Measurements from ENCODE around the gene ALOX5AP. TPM values are rescaled to one million over a fixed set of nuclear protein-coding genes. Genes with fewer than 3 reads are reported as not detected.

The ALOX5AP gene
- total and polyA plus RNA-seq, 5 donors from 2014 or later, result 80.4 to 544 (median 363) TPM

DNA sequence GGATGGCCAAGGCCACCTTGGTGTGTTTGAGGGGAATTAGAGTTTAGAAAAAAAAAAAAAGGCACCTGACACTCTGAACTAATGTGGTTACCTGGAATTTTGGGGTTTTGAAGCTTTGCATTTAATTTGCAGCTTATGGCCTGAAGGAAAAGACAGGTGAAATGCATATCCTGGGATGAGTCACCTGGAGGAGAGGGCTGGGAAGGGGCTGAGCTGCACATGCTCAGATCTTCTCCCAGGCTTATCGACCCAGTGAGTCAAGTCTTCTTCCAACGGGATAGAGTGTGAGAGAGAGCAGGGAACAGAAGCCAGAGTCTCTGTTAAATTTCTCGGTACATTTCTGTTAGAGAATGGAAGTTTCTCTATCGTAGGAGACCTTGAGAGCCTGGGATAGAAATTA lies 29.7 kb upstream of the ALOX5AP start:
- DNase-seq (no peak), ATAC-seq (ENCODE audit: low read depth in 2 of 2) (no peak)
- H3K27me3 ChIP-seq (ENCODE audit: control insufficient read depth, insufficient read depth, low read length), result peaks cover 4% of the 10 kb centered on the region
- Mint-ChIP-seq H3K36me3 (no peaks in the 10 kb centered on the region), H3K27ac (no peak overlapping the region), H3K4me3 (no peak overlapping the region), H3K9me3 (no peaks in the 10 kb centered on the region), H3K27me3 (peaks cover 24% of the 10 kb centered on the region), H3K4me1 (peaks cover 0 to 3% (median under 1%) of the 10 kb centered on the region in 4 donors)
- no peak overlapping the region for H3K27ac ChIP-seq (ENCODE audit: insufficient read depth, low read length, poor library complexity, severe bottlenecking)
- H3K4me1 ChIP-seq (ENCODE audit: control insufficient read depth, insufficient read depth, low read length, poor library complexity, severe bottlenecking), result no peaks in the 10 kb centered on the region
- H3K36me3 ChIP-seq (ENCODE audit: control insufficient read depth, insufficient read depth, low read length), result no peaks in the 10 kb centered on the region
- H3K9me3 ChIP-seq (ENCODE audit: control insufficient read depth in 2 of 2, low read length in 2 of 2), result no peaks in the 10 kb centered on the region
- no peak overlapping the region for H3K4me3 ChIP-seq (ENCODE audit: low read depth, low read length)

DNA sequence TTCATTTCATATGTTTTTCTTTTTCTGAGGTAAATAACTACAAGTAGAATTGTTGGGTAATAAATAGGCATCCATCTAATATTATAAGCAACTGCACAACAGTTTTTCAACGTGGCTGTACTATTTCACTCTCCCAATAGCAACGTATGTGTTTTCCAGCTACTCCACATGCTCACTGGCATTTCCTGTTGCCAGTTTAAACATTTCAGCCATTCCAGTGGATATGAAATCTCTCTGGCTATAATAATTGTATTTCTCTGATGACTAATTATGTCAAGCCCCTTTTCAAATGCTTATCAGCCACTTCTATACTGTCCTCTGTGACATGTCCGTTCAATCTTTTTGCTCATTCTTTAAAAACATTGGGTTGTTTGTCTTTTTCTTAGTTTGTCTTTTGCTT lies 26.8 kb upstream of the ALOX5AP start:
- no peak overlapping the region for H3K4me3 ChIP-seq (ENCODE audit: low read depth, low read length)
- Mint-ChIP-seq H3K36me3 (no peaks in the 10 kb centered on the region), H3K9me3 (no peaks in the 10 kb centered on the region), H3K27me3 (peaks cover 9% of the 10 kb centered on the region), H3K4me1 (no peaks in the 10 kb centered on the region), H3K4me3 (no peak overlapping the region), H3K27ac (no peak overlapping the region)
- H3K36me3 ChIP-seq (ENCODE audit: control insufficient read depth, insufficient read depth, low read length), result no peaks in the 10 kb centered on the region
- H3K9me3 ChIP-seq (ENCODE audit: control insufficient read depth in 2 of 2, low read length in 2 of 2), result no peaks in the 10 kb centered on the region
- H3K27ac ChIP-seq (ENCODE audit: insufficient read depth, low read length, poor library complexity, severe bottlenecking), result no peak overlapping the region
- no peak for DNase-seq
- no peak for ATAC-seq (ENCODE audit: low read depth in 2 of 2)
- no peaks in the 10 kb centered on the region for H3K27me3 ChIP-seq (ENCODE audit: control insufficient read depth, insufficient read depth, low read length)
- H3K4me1 ChIP-seq (ENCODE audit: control insufficient read depth, insufficient read depth, low read length, poor library complexity, severe bottlenecking), result no peaks in the 10 kb centered on the region

- Histone ChIP-seq H3K9me3 (ENCODE audit: control insufficient read depth in 2 of 2, low read length in 2 of 2) (no peaks in the 10 kb centered on the region), H3K4me1 (ENCODE audit: control insufficient read depth, insufficient read depth, low read length, poor library complexity, severe bottlenecking) (no peaks in the 10 kb centered on the region), H3K4me3 (ENCODE audit: low read depth, low read length) (no peak overlapping the region), H3K27me3 (ENCODE audit: control insufficient read depth, insufficient read depth, low read length) (no peaks in the 10 kb centered on the region), H3K36me3 (ENCODE audit: control insufficient read depth, insufficient read depth, low read length) (no peaks in the 10 kb centered on the region), H3K27ac (ENCODE audit: insufficient read depth, low read length, poor library complexity, severe bottlenecking) (no peak overlapping the region)
- DNase-seq (no peak), ATAC-seq (ENCODE audit: low read depth in 2 of 2) (no peak)
- Mint-ChIP-seq H3K4me1 (no peaks in the 10 kb centered on the region), H3K9me3 (no peaks in the 10 kb centered on the region), H3K4me3 (no peak overlapping the region), H3K36me3 (no peaks in the 10 kb centered on the region), H3K27ac (no peak overlapping the region), H3K27me3 (peaks cover 9% of the 10 kb centered on the region)
These were observed 24.9 kb upstream of the ALOX5AP start for GRCh38 chr13:30710442-30710841.

- H3K27ac Mint-ChIP-seq, result no peak overlapping the region
- no peaks in the 10 kb centered on the region for H3K27me3 ChIP-seq (ENCODE audit: control insufficient read depth, insufficient read depth, low read length)
- DNase-seq (no peak), ATAC-seq (ENCODE audit: low read depth in 2 of 2) (no peak)
- no peaks in the 10 kb centered on the region for H3K36me3 ChIP-seq (ENCODE audit: control insufficient read depth, insufficient read depth, low read length)
- no peaks in the 10 kb centered on the region for H3K9me3 ChIP-seq (ENCODE audit: control insufficient read depth in 2 of 2, low read length in 2 of 2)
- H3K4me1 Mint-ChIP-seq, result no peaks in the 10 kb centered on the region
- H3K27ac ChIP-seq (ENCODE audit: insufficient read depth, low read length, poor library complexity, severe bottlenecking), result no peak overlapping the region
- no peaks in the 10 kb centered on the region for H3K4me1 ChIP-seq (ENCODE audit: control insufficient read depth, insufficient read depth, low read length, poor library complexity, severe bottlenecking)
- H3K4me3 Mint-ChIP-seq, result no peak overlapping the region
- no peaks in the 10 kb centered on the region for H3K36me3 Mint-ChIP-seq
- H3K4me3 ChIP-seq (ENCODE audit: low read depth, low read length), result no peak overlapping the region
- H3K9me3 Mint-ChIP-seq, result no peaks in the 10 kb centered on the region
- H3K27me3 Mint-ChIP-seq, result peaks cover 9% of the 10 kb centered on the region
These were observed 24.0 kb upstream of the ALOX5AP start for GRCh38 chr13:30711375-30711774.

GRCh38 chr13:30711837-30712236 lies 23.5 kb upstream of the ALOX5AP start:
- Mint-ChIP-seq H3K4me1 (no peaks in the 10 kb centered on the region), H3K9me3 (no peaks in the 10 kb centered on the region), H3K36me3 (no peaks in the 10 kb centered on the region), H3K27ac (no peak overlapping the region), H3K27me3 (peaks cover 9% of the 10 kb centered on the region), H3K4me3 (no peak overlapping the region)
- no peak overlapping the region for H3K27ac ChIP-seq (ENCODE audit: insufficient read depth, low read length, poor library complexity, severe bottlenecking)
- DNase-seq (no peak), ATAC-seq (ENCODE audit: low read depth in 2 of 2) (no peak)
- no peaks in the 10 kb centered on the region for H3K9me3 ChIP-seq (ENCODE audit: control insufficient read depth in 2 of 2, low read length in 2 of 2)
- no peaks in the 10 kb centered on the region for H3K4me1 ChIP-seq (ENCODE audit: control insufficient read depth, insufficient read depth, low read length, poor library complexity, severe bottlenecking)
- no peaks in the 10 kb centered on the region for H3K27me3 ChIP-seq (ENCODE audit: control insufficient read depth, insufficient read depth, low read length)
- no peak overlapping the region for H3K4me3 ChIP-seq (ENCODE audit: low read depth, low read length)
- no peaks in the 10 kb centered on the region for H3K36me3 ChIP-seq (ENCODE audit: control insufficient read depth, insufficient read depth, low read length)

- Mint-ChIP-seq H3K4me1 (no peaks in the 10 kb centered on the region), H3K9me3 (peaks cover 0 to 2% (median 0%) of the 10 kb centered on the region in 7 donors), H3K27ac (no peak overlapping the region), H3K4me3 (no peak overlapping the region), H3K27me3 (peaks cover 5% of the 10 kb centered on the region), H3K36me3 (no peaks in the 10 kb centered on the region)
- no peak for DNase-seq
- no peaks in the 10 kb centered on the region for H3K36me3 ChIP-seq (ENCODE audit: control insufficient read depth, insufficient read depth, low read length)
- H3K27ac ChIP-seq (ENCODE audit: insufficient read depth, low read length, poor library complexity, severe bottlenecking), result no peak overlapping the region
- H3K4me1 ChIP-seq (ENCODE audit: control insufficient read depth, insufficient read depth, low read length, poor library complexity, severe bottlenecking), result no peaks in the 10 kb centered on the region
- ATAC-seq (ENCODE audit: low read depth in 2 of 2), result peak; percentile 43 to 58
- H3K9me3 ChIP-seq (ENCODE audit: control insufficient read depth in 2 of 2, low read length in 2 of 2), result no peaks in the 10 kb centered on the region
- H3K27me3 ChIP-seq (ENCODE audit: control insufficient read depth, insufficient read depth, low read length), result no peaks in the 10 kb centered on the region
- no peak overlapping the region for H3K4me3 ChIP-seq (ENCODE audit: low read depth, low read length)
These were observed 22.5 kb upstream of the ALOX5AP start for GRCh38 chr13:30712536-30713532.

DNA sequence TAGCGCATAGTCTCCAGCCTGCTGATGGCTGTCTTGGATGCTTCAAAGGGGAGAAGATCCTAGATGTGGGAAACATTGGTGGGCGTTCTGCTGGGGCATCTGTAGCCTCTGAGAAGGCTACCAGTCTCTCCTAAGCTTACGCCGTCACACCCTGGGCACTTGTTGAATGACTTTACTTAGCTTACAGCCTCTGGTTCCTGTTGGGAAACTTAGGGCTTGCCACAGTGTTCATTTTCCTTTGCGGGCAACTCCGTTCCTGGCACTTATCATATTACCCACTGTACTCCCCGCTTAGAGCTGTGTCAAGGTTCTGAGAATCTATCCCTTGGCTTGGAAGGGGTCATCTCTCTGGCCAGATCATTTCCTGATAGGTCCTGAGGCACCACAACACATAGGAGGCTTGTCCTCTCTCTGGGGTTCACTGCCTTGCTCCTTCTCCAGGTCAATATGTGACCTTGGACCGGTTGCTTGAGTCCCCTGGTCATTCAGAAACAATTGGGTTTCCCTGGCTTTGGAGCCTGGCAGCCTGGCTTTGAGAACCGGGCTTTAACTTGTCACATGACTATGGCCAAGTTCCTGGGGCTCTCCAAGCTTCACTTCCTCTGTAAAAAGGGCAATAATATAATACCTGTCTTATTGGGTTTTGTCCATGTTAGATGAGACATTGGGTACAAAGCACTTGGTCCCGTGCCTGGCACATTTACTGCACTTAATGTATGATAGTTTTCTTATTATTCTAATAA lies 20.5 kb upstream of the ALOX5AP start:
- Mint-ChIP-seq H3K27ac (no peak overlapping the region), H3K4me3 (no peak overlapping the region), H3K9me3 (peaks cover 0 to 2% (median 0%) of the 10 kb centered on the region in 7 donors), H3K36me3 (no peaks in the 10 kb centered on the region), H3K27me3 (peaks cover 10% of the 10 kb centered on the region), H3K4me1 (peaks cover 0 to 5% (median 0%) of the 10 kb centered on the region in 4 donors)
- Histone ChIP-seq H3K9me3 (ENCODE audit: control insufficient read depth in 2 of 2, low read length in 2 of 2) (no peaks in the 10 kb centered on the region), H3K36me3 (ENCODE audit: control insufficient read depth, insufficient read depth, low read length) (no peaks in the 10 kb centered on the region), H3K4me1 (ENCODE audit: control insufficient read depth, insufficient read depth, low read length, poor library complexity, severe bottlenecking) (no peaks in the 10 kb centered on the region), H3K4me3 (ENCODE audit: low read depth, low read length) (no peak overlapping the region), H3K27ac (ENCODE audit: insufficient read depth, low read length, poor library complexity, severe bottlenecking) (no peak overlapping the region), H3K27me3 (ENCODE audit: control insufficient read depth, insufficient read depth, low read length) (no peaks in the 10 kb centered on the region)
- no peak for ATAC-seq (ENCODE audit: low read depth in 2 of 2)
- DNase-seq, result no peak
